H1 (cell line): Measurements from ENCODE around the gene ARF3. TPM values are rescaled to one million over a fixed set of nuclear protein-coding genes. Genes with fewer than 3 reads are reported as not detected.

Source experiments
- CEBPB ChIP-seq: IDR thresholded peaks from 2 replicates; pipeline ENCODE4 v1.6.1; 2012; ENCODE audit warnings: low read depth, low read length
- CHD7 ChIP-seq: fragments of 300-600 bp; sonication (generic); IDR thresholded peaks from 2 replicates; pipeline ENCODE4 v1.7.1; 2012; ENCODE audit warnings: low read length, moderate library complexity, mild to moderate bottlenecking, inconsistent platforms; ENCODE audit not compliant: insufficient replicate concordance
- CTCF ChIP-seq, 3 experiments: IDR thresholded peaks; 1 replicate in 2 of 3; 2 replicates in 1 of 3; pipeline versions ENCODE4 v1.5.1 to v1.6.1; 2011; ENCODE audit warnings: low read length in 3 of 3, mild to moderate bottlenecking in 3 of 3, inconsistent platforms in 2 of 3, low read depth in 1 of 3, moderate library complexity in 1 of 3; ENCODE audit not compliant: insufficient read depth in 1 of 3; ENCODE audit errors: control extremely low read depth in 1 of 3
- FOSL1 ChIP-seq: IDR thresholded peaks from 2 replicates; pipeline ENCODE4 v1.6.1; 2011; ENCODE audit warnings: mild to moderate bottlenecking, low read depth, low read length, moderate library complexity; ENCODE audit not compliant: insufficient read depth
- NANOG ChIP-seq: IDR thresholded peaks from 2 replicates; pipeline ENCODE4 v1.6.1; 2011; ENCODE audit warnings: low read length, low read depth, mild to moderate bottlenecking, inconsistent platforms; ENCODE audit not compliant: insufficient read depth, poor library complexity, severe bottlenecking
- RXRA ChIP-seq: IDR thresholded peaks from 2 replicates; pipeline ENCODE4 v1.6.1; 2011; ENCODE audit warnings: low read depth, mild to moderate bottlenecking, low read length, moderate library complexity; ENCODE audit not compliant: insufficient read depth
- SP1 ChIP-seq: IDR thresholded peaks from 2 replicates; pipeline ENCODE4 v1.6.1; 2011; ENCODE audit warnings: low read depth, low read length
- polyA plus RNA-seq, 7 experiments: library from polyadenylated mRNA; depleted of rRNA in 3 of 7; stranded (reverse) in 5 of 7; unstranded in 2 of 7; fragments of >200 nt in 5 of 7; fragments of 200-250 nt in 2 of 7; gene quantifications; 1 replicate in 5 of 7; 2 replicates in 1 of 7; 4 replicates in 1 of 7; pipeline versions ENCODE4 v1.2.1 to v1.2.3, GENCODE V29; 2011 to 2013; ENCODE audit warnings: missing spikeins in 2 of 7, mixed read lengths in 2 of 7
- total RNA-seq: library from RNA; stranded (reverse); fragmentation: NEBNext Ultra II Directional; extraction: Animal tissue kit (Norgen Biotek cat#: 25700); gene quantifications from 2 replicates; pipeline ENCODE4 v1.2.1, GENCODE V29; 2021

ARF3 gene
- total and polyA plus RNA-seq, 2 of the 8 experiments (the other 6 are each of a cell fraction or from before 2014, with no cell fraction given), result 231 to 250 TPM

- TF ChIP-seq FOSL1 (no peak), CHD7 (no peak), SP1 (no peak), CTCF (IDR thresholded peaks at IDR 0.05; ENCODE audit: control extremely low read depth in 1 of 3, insufficient read depth in 1 of 3, low read depth in 1 of 3, low read length in 3 of 3) (peak in 2 of 3 experiments; percentile 0 to 40; a peak in 3 of 4 replicates), CEBPB (no peak), RXRA (no peak), NANOG (no peak)
Measured at GRCh38 chr12:48980953-48981756, 23.9 kb upstream of the ARF3 start (continued).
